NCI-H510A (cell line): ENCODE measurements around the gene FASTK.
A peak's percentile ranks its signal among the peaks of the same experiment; 100 is the strongest.

Experiments used
- DNase-seq: peaks from one replicate; lab custom pipeline; 2025; lab: John Stamatoyannopoulos, UW

FASTK gene

DNA sequence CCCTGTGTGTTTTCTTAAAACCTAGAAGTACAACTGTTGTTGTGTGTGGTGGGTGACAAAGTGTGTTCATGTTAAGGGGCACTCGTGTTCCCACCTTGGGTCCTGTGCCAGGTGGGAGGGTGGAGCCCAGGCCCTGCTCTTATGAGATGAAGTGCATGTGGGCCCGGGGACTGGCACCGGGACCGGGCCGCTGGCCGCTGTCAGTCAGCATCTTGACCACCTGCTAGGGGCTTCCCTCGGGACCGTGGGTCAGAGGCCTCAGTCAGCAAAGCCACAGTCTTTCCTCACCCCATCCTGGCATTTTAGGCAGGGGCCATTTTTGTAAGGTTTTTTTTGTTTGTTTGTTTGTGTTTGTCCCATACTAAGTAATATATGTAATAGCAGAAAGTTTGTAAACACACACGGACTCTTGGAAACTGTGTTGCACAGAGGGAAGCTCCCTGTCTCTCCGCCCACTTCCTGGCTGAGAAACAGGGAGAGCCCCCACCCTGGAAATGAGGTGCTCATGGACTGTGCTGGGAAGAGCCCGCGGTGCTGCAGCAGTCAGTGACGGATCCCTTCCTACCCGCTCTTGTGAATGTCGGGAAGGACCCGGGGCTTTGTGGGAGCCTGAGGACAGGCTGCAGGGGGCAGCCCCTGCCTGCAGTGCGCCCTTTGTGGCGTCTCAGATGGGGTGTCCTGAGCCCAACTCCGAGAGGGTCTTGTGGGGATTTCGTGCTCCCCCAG lies 19.0 kb upstream of the FASTK start:
- DNase-seq: no peak

DNA sequence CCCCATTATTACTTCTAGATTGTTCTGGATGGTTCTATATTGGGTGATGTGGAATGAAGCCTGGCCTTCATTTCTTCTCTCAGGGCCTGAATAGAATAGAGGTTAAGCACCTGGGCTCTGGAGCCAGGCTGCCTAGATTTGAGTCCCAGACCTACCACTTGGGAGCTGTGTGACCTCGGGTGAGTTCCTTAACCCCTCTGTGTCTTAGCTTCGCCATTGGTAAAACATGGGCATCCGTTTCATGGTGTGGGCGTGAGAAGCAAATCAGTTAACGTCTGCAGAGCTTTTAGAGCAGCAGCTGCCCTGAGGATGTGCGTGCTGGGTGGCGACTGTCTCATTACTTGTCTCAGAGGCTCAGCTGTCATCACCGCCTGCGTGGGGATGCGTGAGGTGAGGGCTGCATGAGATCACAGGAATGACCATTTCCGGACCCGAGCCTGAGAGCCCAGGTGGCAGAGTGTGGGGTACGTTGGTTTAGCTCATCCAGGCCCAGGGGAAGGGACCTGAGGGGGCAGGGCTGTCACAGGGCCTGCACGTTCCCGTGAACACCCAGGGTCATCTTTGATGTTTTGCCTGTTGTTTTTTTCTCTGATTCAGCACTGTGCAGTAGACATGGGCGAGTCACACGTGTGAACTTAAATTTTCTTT lies 15.3 kb upstream of the FASTK start:
- DNase-seq: no peak

DNA sequence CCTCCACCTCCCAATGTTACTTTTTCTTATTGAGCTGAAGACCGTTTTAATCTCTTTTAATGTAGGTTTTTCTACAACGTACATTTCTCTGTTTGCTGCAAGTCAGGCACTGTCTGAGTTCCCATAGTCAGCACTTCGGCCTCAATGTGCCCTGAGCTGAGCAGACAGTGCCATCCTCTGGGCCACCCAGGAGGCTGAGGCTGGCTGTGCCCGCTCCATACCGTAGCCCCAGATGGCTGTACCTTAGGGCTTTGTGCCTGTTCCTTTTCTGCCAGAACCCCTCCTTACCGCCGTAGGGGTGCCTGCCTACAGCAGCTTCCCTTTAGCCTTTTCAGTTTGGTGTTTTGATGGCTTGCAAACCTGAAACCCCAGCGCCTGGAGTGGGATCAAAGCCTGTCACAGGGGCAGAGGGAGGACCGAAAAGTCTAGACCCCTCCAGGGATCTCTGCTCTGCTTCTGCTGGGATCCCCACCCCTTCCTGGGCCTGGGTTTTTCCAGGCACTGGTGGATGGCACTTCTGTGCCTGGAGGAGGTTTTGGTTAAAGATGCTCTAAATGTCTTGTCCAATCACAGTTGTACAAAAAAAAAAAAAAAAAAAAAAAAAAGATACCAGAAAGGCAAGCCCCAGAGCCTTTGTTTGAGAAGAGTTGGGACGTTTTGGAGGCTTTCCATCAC lies 14.7 kb upstream of the FASTK start:
- DNase-seq: no peak

GRCh38 chr7:151094675-151095074 lies 14.1 kb upstream of the FASTK start:
- DNase-seq: no peak

- no peak for DNase-seq
Measured at GRCh38 chr7:151093748-151094147, 13.1 kb upstream of the FASTK start.

- no peak for DNase-seq
Measured at GRCh38 chr7:151091988-151092387, 11.4 kb upstream of the FASTK start.

DNA sequence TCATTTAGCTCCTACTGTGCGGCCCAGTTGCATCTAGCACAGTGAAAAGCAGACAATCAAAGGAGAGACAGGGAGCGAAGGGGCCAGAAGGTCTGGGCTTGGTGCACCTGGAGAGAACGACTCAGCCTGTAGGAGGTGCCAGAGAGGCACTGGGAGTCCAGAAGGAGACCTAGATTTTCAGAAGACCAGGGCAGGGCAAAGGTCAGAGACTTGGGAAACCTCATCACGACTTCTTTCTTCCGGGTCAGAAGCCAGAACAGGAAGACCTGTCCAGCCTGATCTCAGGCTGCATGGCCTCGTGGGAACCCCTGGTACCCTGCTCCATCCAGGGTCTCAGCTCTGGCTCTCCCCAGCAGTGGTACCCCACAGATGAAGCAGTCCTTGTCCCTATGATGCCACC lies 10.8 kb upstream of the FASTK start:
- no peak for DNase-seq

- DNase-seq: no peak
Measured at GRCh38 chr7:151091003-151091402, 10.4 kb upstream of the FASTK start.

DNA sequence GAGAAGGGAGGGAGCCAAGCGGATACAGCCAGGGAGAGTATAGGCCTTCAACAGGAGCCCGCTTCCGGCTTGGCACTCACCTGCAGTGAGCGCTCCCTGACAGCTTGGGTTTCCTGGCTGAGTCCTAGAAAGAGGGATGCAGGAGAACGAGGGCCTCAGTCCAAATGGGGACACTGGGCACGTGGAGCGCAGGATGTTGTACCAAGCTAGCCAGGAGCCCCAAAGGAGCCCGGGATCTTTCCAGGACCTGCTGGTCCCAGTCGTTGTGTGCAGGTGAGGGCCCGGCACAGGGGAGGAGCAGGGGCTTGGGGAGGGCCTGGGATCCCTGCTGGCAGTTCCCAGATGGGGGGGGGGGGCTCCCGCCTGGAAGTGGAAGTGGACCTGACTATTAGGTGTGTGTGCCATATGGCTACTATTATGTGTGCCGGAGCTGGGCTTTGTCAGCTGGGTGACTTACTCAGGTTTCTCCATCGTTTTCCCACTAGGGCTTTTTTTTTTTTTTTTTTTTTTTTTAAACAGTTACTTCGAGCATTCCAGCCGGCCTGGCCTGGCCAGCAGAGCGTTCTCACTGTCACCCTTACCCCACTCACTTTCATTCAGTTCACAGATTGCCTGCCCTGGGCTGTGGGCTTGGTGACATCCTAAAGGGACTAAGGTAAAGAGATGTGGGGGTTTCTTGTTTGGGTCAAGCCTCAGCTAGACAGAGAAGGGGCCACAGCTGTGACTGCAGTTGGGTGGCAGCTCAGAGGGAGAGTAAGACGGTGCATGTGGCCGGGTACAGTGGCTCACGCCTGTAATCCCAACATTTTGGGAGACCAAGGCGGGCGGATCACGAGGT lies 9.5 kb upstream of the FASTK start:
- DNase-seq: no peak

- no peak for DNase-seq
Measured at GRCh38 chr7:151088856-151089699, 8.5 kb upstream of the FASTK start.

DNA sequence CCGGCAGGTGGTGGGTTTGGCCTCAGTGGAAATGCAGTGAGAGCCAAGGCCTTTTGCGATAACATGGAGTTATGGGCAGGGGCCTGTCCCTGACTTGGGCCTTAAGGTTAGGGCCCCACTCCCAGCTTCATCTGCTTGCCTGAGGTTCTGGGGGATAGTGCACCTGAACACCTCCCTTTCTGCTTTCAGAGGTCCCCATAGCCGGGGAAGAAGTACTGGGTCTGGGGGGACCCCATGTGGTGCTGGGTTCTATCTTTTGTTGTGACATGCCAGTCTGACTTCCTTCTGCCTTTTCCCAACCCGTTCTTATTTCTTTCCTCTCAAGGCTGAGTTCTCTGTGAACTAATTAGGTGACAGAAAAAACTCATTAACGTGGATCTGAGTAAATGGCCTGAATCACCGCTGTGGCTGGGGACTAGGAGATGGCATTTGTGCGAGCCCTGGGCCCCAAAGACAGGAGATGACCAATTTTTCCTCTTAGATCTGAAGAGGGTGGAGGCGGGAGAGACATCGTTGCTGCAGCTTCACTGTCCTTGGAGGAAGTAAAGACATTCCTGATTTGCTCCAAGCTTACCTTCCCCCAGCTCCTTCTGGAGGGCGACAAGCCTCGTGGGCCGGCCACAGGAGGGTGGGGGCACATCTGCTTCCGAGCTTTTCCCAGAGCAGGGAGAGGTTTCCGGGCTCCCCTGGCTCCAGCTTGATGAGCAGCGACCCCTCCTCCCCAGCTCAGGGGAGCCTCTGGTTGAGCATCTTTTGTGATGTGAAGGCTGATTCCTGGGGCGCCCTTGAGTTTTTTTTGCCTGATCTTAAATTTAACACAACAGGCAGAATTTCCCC lies 7.6 kb upstream of the FASTK start:
- DNase-seq: no peak

DNA sequence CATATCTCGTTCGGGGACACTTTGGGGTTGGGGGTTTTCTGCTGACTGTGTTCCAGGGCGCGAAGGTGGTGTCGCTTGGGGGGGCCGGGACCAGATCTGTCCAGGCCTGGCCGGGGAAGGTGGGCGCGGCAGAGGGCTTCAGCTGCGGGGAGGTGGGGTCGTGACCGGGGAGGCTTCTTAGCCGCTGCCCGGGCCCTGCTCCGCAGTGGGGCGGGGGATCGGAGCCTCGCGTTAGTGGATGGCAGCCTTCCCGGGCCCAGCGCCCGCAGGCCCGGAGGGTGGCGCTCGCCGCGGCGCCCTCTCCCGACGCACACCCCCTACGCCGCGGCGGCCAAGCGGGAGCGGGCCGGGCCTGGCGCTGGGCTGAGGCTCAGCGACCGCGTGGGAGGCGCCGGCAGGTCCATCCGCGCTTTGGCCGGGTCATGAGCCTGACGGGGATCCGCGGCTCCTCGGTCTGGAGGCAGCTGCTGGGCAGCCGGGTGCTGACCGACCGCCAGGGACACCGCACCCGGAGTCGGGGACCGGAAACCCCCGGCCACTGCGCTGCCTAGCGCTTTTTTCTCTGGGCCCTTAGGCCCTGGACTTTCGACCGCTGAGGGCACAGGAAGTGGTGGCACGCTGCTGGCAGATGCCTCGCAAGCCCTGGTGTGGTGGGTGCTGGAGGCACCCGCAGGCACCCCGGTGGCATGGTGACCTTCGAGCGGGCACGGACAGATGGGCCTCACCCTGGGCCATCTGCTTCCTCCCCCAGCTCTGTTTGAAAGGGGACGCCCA lies 6.8 kb upstream of the FASTK start:
- no peak for DNase-seq

- DNase-seq: no peak
Measured at GRCh38 chr7:151086802-151087244, 6.2 kb upstream of the FASTK start.

GRCh38 chr7:151085691-151086620 lies 5.3 kb upstream of the FASTK start, which contains the start of gene AGAP3:
AGAP3 (plus strand) TSS chr7:151086475; CDS start chr7:151086742, 267 bp downstream.
- DNase-seq: peak; percentile 84

DNA sequence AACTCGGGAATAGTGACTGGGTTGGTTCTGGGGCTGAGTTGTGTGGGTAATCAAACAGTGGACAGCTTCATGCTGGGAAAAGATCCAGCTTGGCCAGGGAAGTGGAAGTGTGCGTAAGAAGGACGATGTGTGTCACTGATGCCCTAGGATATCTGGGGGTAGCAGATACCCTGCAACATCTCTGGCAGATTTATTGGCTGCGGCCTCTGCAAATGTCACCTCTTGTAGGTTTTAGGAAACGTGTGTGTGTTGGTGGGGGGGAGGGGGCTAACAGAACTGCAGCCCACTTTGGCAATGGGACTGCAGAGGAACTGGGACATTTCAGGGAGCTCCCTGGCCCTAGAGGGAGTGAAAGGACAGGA lies 4.7 kb upstream of the FASTK start:
- DNase-seq: no peak

GRCh38 chr7:151083824-151084160 lies 3.2 kb upstream of the FASTK start:
- no peak for DNase-seq

DNA sequence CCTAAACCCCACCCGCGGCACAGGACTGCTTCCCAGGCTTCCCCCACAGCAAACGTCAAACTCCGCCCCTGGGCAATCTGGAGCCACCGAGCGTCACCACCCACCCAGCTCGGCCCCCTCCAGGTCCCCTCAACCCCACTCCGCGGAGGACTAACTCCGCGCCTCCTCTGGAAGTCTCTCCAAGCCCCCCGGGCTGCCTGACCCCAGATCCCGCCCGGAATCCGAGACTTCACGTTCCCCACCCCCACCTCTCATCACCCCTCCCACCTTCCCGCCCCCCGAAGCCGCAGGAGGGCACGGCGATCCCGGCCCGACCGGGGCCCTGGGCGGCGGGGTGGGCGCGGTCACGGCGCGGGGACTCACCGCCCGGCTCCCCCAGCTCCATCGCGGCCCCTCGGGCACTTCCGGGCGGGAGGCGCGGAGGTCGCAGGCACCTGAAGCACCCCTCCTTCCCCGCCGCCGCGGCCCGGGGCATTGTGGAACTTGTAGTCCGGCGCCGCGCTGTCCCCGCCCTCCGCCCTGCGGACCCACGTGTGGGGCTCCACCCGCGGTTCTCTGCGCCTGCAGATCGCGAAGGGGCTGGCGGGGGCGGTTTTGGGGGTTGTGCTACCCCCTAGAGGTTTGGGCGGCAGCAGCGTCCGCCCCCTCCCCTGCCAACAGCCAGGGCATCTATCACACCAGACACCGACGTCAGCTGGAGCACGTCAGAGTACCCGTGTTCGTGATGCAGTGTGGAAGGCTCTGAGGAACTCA lies 2.6 kb upstream of the FASTK start, which contains the start of gene TMUB1:
Gene TMUB1, minus strand, starts transcription at position 423 of the 753 bp plus-strand sequence. CDS start 930 bp downstream, outside the sequence.
- no peak for DNase-seq
